Stimulated activated CD8-positive, alpha-beta memory T cell treated with anti-CD3 and anti-CD28 coated beads, Interleukin-4, amount 100 ng/mL, for 48 hours (primary cell): ENCODE measurements around the gene MAPK6.
"Not testable (repeated sequence)": the region's sequence is repeated elsewhere in the genome, so short reads cannot be mapped to it uniquely, and the experiment has no call there.

Source experiments
- DNase-seq: peaks from one replicate; pipeline ENCODE4 v3.0.0-alpha.2; 2020

The MAPK6 gene

DNA sequence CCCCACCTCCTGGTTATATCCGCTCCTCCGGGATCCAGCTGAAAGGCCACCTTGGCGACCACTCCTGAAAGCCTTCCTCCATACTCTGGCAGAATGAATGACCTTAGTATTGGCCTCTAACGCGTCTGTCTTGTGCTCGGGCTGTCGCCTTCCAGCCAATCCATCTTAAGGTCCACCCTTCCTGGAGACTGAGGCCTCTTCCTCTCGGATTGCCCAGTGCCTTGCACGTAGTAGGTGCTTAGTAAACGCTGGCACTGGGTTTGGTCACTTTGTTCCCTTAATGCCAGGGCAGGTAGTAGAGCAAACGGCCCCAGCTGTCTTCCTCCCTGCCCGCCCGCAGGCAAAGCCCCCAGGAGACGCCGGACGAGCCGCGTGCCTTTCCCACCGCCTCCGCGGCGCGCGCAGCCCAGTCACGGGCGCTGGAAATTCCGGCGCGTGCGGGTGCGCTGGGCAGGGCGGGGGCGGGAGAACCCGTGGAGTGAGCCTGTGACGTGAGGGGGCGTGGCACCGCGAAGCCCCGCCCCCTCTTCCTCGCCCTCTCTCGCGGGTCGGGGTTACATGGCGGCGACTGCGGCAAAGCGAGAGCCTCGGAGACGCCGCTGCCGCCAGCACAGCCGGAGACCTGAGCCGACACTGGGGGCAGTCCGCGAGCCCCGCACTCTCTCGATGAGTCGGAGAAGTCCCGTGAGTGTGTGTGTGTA lies at the start of gene MAPK6:
MAPK6 (plus strand) TSS at position 527 of the 701 bp plus-strand sequence. CDS start 27,242 bp downstream, outside the sequence.
- peak; percentile 95 for DNase-seq

GRCh38 chr15:51969728-51970127 lies 49.3 kb upstream of the MAPK6 start:
- no peak for DNase-seq

- DNase-seq = no peak
Observed at GRCh38 chr15:51970132-51970817, 48.7 kb upstream of the MAPK6 start.

- DNase-seq = no peak
Observed at GRCh38 chr15:51971032-51971374, 48.0 kb upstream of the MAPK6 start.

DNA sequence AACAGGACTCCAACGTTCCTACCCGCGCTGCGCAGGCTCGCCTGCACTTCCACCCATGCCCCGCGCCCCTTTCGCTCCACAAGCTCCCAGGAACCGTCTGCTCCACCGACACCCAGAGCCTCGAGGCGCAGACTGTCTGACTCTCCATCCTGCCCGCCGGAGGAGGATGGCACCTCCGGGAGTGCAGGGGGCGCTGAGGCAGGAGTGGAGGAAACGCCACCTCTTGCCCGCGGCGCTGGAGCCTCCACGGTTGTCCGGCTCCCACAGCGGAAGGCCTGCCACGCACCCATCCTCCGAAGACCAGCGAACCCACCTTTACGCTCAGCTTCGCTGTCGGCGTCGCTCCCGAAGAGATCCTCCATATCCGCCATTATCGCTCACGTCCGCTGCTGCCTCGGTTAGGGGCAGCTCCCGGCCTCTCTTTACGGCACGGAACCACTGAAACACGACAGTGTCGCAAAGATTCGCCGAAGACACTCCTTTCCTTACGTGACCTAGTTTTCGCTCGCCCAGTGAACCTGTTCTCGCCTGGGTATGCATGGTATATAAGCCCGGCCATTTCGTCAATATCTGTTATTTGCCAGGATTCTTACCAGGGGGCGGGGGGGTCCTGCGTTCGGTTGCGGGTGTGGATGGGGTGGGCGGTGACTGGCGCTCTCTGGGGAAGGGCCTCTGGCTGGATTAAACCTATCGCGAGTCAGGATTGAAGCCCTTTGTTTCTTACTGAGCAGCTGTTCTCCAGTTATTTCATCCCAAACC lies 47.5 kb upstream of the MAPK6 start, which contains the start of gene LEO1:
LEO1 (minus strand) TSS at position 404 of the 759 bp plus-strand sequence; CDS start at position 371, 33 bp downstream.
- peak; percentile 89 for DNase-seq

- DNase-seq = no peak
Observed at GRCh38 chr15:51973220-51973619, 45.8 kb upstream of the MAPK6 start.

- DNase-seq = no peak
Observed at GRCh38 chr15:51973775-51974174, 45.2 kb upstream of the MAPK6 start.

DNA sequence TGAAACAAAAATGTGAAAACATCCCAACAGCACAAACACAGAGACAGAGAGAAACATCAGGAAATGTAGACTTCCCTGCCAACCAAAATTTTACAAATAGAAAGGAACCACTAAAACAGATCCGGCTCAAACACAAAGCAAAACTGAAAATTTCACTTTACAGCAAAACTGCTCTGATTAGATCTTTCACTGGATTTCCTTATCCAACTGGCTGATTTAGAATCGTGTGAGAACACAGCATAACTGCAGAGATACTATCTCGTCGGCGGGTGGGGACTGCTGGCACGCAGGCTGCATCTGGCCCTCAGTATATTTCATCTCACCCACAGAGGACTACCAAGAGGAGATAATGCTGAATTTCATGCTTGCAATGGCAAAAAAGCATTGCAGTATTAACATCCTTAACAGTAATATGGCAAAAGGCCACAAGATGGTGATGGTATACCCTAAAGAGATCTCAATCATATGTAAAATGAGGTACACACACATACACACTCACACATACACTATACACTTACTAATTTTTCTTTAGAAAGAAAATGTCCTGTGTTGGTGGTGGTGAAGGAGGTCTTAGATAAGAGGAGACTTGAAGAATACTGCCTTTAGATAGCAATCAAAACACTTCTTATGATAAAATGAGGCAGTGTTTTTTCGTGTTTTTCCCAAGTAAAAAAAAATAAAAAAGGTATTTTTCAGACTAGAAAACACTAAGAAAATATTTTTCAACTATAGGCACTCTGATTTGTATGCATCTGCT lies 36.8 kb upstream of the MAPK6 start:
- peak; percentile 66 for DNase-seq

DNA sequence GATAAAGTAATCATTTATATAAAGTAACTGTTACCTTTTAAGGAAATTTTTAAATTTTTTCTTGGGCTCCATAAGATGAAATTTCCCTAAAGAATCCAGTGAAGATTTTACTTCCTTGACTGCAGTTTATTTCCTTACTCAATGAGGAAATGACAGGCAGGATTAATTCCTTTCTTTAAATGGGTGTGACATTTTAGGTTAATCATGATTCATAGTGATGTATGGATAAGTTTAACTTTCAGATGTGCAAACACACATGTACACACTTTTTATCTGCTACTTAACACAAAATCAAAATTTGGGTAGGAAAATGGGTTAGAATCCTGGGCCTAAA lies 36.3 kb upstream of the MAPK6 start:
- no peak for DNase-seq

DNA sequence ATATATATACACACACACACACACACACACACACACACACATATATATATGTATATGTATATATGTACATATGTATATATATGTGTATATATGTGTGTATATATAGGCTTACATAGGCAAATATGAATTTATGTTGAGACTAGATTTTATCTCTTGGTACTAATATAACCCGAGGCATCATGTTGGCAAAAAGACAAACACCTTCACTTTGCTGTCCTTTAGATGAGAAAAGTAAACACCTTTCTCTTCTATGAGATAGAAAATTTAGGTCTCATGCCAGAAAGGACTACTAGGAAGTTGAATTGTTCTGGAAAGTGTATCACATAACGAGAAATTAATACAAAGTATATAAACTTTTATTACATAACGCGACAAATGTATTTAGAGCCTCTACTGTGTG lies 27.9 kb upstream of the MAPK6 start:
- no peak for DNase-seq

DNA sequence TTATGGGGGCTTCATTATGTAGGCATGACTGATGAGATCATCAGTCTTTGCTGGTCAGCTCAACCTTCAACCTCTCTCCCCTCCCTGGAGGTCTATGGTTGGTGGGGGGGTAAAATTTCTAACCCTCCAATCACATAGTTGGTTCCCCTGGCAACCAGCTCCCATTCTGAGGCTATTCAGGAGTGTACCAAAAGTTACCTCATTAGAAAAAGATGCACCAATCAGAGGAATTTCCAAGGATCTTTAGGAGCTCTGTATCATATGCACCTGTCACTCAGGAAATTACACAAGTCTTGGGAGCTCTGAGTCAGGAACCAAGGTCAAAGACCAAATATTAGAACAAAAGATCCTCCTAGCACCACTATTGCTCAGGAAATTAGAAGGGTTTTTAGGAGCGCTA lies 26.1 kb upstream of the MAPK6 start:
- no peak for DNase-seq

- DNase-seq = no peak
Observed at GRCh38 chr15:52002351-52002750, 16.7 kb upstream of the MAPK6 start.

GRCh38 chr15:52003089-52003488 lies 15.9 kb upstream of the MAPK6 start:
- not testable (repeated sequence) for DNase-seq

- no peak for DNase-seq
Observed at GRCh38 chr15:52003710-52004109, 15.3 kb upstream of the MAPK6 start.

DNA sequence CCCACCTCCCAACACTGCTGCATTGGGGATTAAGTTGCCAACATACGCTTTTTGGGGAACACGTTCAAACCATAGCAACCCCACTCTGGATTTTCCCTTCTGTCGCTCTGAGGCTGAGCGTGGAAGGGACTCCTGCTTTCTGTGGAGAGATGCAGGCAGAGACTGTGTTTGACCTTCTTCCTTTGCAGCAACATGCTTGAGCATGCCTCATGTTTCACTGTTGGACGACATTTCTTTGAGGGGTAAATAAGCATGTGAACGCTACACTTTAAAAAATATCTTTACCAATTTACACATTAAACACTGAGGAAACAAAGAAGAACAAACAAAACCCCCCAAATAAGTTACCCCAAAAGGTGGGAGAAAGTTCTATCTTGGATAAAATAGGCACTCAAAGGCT lies 14.2 kb upstream of the MAPK6 start:
- no peak for DNase-seq

DNA sequence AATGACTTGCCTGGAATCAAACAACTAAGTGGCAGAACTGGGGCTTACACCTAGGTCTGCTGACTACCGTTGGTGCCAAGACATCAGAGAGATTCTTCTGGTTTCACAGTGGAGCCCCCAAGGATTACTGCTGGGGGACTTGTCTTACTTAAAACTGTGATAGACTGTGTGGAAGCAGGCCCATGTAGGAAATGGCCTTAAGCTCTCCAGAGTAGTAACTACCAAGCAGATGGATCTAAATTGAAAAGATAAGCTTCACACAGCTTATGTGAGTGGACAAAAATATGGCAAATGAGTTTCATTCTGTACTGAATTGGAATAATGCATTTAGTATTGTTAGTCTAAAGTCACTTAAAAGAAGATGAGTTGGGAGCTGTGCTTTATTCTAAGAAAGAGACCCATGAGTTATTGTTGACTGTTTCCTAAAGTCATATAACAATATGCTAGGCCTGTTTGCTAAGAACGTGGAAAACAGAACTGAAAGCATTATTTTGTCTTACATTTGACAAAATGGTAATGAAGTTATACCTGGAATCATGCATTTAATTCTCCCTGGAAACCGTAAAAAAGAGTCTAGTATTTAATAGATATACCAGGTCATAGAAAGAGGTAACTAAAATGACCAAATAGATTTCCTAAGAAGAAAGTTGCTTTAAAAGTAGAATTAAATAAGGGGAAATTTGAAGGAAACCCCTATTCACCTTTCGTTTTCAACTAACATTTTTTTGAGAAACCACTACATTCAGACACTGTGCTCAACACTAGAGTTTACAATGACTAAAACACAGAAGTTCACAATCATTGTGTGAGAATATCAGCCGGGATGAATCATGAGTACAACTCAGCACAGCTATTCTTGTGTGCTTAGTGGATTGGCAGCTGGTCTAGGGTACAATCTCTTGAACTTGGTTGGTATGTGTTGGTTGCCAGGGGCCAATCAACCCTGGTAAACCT lies 13.0 kb upstream of the MAPK6 start:
- no peak for DNase-seq

GRCh38 chr15:52006702-52007340 lies 12.2 kb upstream of the MAPK6 start:
- no peak for DNase-seq

DNA sequence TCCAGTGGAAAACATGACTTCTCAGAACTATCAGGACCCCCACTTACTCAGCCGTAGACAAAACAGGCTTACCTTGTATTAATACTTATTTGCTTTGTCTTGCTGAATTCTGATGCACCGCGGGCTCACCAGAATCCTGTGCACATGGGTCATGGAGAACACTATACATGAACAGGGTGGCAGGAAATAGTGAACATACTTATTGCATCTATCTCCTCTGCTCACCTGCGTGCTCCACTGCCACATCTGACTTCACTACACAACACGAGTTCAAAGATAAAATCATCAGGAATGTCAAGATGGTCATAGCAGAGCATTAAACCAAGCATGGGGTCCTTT lies 10.7 kb upstream of the MAPK6 start:
- DNase-seq = no peak

GRCh38 chr15:52008698-52009434 lies 10.2 kb upstream of the MAPK6 start:
- DNase-seq = no peak

- DNase-seq = peak; percentile 82
Observed at GRCh38 chr15:52010633-52011595, 8.1 kb upstream of the MAPK6 start.
